HG03571 (cell line): ENCODE data around the gene ABCF1.
"Not testable (repeated sequence)": the region's sequence is repeated elsewhere in the genome, so short reads cannot be mapped to it uniquely, and the experiment has no call there.

Experiments used
- ATAC-seq: cut with Tn5 transposase; IDR thresholded peaks from one replicate; pipeline ENCODE4 v1.9.1; 2021; ENCODE audit not compliant: unreplicated experiment

Gene ABCF1

DNA sequence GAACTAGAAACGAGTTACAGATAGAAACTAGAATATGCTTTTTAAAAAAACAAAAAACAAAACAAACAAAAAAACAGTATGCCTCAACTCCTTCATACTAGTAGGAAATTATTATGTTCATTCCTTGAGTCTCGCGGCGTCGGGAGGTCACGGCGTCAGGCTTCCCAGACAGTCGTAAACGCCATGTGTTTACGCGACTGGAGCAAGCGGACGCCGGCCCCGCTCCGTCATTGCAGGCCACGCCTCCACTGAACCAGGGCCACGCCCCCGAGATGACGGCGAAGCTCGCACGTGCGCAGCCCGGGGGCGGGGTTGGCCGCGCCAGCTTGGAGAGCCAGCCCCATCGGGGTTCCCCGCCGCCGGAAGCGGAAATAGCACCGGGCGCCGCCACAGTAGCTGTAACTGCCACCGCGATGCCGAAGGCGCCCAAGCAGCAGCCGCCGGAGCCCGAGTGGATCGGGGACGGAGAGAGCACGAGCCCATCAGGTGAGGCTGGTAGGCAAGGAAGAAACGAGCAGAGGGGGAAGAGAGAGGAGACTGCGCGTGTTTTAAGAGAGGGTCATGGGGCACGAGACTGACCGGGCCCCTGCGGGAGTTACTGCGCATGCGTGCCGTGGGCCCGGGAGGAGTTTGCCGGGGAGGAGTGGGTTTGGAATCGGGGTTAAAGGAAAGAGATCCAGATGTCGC, at the start of gene ABCF1:
Gene ABCF1 (plus strand): TSS at position 368 of the 687 bp plus-strand sequence. CDS start 46 bp downstream, at position 414.
- peak; percentile 85 for ATAC-seq

DNA sequence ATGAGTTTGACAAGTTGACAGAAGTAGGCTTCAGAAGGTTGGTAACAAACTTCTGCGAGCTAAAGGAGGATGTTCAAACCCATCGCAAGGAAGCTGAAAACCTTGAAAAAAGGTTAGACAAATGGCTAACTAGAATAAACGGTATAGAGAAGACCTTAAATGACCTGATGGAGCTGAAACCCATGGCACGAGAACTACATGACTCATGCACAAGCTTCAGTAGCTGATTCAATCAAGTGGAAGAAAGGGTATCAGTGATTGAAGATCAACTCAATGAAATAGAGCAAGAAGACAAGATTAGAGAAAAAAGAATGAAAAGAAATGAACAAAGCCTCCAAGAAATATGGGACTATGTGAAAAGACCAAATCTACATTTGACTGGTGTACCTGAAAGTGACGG, 49.3 kb upstream of the ABCF1 start:
- not testable (repeated sequence) for ATAC-seq

DNA sequence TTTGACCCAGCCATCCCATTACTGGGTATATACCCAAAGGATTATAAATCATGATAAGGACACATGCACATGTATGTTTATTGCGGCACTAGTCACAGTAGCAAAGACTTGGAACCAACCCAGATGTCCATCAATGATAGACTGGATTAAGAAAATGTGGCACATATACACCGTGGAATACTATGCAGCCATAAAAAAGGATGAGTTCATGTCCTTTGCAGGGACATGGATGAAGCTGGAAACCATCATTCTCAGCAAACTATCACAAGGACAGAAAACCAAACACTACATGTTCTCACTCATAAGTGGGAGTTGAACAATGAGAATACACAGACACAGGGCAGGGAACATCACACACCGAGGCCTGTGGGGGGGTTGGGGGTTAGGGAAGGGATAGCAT, 44.8 kb upstream of the ABCF1 start:
- not testable (repeated sequence) for ATAC-seq

DNA sequence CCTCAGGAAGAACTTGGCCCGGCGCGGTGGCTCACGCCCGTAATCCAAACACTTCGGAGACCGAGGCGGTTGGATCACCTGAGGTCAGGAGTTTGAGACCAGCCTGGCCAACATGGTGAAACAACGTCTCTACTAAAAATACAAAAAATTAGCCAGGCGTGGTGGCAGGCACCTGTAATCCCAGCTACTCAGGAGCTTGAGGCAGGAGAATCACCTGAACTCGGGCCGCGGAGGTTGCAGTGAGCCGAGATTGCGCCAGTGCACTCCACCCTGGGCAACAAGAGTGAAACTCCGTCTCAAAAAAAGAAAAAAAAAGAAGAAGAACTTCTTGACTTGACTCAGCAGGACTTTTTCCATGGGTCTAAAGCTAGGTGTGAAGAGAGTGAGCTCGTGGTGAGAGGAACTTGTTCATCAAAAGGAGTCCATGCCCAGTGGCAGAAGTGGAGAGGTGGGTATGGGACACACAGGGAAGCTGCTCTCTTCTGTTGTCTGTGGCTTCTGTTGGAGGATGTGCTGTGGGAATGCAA, 41.8 kb upstream of the ABCF1 start:
- ATAC-seq: not testable (repeated sequence)

DNA sequence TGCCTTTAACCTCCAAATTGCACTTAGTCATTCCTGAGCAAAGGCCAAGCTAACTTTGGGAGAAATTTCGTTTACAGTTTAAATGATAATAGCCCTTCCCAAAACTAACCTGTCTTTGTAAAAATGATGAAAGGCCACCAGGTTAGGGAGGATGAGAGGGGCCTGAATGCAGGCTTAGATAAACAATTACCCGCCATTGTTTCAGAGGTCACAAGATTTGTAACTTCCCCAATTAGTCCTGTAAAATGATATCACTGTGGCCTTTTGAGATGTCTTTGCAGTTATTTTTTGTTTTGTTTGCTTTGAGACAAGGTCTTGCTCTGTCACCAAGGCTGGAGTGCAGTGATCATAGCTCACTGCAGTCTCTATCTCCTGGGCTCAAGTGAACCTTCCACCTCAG, 41.2 kb upstream of the ABCF1 start:
- no peak for ATAC-seq

DNA sequence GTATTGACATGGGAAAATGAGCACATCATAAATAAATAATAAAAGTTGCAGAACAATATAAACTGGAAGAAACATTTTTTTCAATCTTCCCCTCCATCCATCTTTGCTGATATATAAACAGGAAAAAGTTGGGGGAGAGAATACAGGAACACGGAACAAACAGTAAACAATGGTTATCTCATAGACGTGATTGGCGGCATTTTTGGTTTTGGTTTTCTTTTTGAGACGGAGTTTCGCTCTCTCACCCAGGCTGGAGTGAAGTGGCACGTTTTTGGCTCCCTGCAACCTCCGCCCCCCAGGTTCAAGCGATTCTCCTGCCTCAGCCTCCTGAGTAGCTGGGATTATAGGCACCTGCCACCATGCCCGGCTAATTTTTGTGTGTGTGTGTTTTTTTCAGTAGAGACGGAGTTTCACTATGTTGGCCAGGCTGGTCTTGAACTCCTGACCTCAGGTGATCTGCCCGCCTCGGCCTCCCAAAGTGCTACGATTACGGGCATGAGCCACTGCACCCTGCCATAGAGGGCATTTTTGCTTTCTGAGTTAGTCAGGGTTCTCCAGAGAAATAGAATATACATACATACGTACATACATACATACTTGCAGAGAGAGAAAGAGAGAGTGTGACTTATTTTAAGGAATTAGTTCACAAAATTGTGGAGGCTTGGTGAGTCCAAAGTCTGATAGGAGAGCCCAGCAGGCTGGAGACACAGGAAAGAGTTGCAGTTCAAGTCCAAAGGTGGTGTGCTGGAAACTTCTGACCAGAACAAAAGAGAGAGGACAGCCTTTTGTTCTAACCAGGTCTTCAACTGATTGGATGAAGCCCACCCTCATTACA, 37.6 kb upstream of the ABCF1 start:
- ATAC-seq: no peak

DNA sequence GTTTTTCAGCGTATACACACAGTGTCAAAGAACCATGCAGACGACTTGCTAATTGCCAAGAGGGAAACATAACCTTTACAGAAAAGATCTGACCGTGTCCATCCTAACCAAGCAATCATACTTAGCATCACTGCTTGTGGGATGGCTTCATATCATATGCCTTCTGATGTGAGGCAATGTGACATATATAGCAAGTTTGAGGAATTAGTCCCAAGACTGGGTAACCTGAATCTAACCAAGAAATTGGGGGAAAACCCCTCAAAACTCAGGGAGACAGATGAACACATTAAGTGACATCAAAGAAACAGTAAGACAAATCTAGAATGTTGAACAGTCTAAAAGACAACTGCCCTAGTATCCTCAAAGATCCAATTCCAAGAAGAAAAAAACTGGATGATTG, 33.3 kb upstream of the ABCF1 start:
- no peak for ATAC-seq

DNA sequence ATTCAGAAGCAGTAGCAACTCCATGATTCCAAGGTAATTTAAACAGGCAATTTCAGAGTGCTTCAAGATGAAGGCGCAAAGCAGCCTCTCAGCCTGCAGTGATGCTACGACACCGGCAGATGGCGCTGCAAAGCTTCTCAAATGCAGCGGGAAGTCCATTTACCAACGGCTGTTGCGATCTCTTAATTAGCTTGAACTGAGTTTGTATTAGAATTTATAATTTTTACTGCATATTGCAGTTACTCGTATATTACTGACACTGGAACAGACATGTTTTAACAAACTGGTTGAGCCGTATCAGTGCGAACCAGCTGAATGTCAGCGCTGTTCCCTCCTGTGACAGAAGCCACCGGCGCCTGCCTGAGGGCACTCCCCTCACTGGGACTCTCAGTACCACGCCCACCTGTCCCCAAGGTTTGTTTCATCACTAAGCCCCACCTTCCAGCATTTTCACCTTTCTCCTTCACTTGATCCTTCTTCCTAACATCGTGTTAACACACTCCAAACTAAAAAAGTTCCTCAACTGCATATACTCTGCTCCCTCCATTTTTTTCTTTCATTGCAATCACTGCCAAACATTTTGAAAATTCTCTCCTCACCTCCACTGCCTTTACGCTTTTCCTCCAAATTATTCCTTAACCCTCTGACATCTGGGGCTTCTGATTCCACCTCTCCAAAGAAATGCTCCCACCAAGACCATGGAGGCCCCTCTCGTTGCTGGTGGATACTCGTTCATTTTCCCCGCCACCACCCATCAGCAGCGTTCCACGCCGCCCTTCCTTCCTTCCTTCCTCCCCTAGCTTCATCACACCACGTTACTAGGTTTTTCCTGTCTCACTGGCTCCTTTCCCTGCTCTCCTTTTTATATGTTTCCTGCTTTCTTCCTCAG, 29.5 kb upstream of the ABCF1 start:
- no peak for ATAC-seq

DNA sequence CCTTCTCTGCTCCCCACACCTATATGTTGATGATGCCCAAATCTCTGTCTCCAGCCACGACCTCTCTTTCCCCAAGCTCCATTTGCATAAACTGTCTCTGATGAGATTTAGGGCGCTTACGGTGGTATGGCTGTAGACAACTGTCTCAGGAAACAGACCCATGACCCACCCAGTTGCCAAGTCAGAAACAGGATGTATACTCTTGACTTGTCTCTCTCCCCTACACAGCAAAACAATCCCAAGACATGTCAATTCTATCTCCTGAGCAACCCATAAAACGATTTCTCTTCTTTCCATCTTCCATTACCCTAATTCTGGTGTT, 28.9 kb upstream of the ABCF1 start:
- ATAC-seq: no peak

DNA sequence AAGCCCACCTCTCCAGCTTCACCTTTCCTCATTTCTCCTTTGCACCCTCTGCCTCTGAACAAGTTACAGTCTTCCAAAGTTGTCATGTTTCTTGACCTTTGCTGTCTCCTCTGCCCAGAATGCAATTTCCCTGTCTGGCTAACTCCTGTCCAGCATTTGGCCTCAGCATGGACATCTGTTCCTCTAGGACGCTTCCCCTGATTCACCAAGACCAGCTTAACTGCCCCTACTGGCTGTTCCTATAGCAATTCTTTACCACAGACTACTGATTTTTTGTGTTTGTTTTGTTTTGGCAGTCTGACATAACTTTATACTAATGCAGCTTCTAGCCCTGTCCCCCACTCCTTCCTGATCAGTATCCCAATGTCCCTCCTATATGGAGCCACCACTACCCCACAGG, 28.3 kb upstream of the ABCF1 start:
- ATAC-seq: no peak

DNA sequence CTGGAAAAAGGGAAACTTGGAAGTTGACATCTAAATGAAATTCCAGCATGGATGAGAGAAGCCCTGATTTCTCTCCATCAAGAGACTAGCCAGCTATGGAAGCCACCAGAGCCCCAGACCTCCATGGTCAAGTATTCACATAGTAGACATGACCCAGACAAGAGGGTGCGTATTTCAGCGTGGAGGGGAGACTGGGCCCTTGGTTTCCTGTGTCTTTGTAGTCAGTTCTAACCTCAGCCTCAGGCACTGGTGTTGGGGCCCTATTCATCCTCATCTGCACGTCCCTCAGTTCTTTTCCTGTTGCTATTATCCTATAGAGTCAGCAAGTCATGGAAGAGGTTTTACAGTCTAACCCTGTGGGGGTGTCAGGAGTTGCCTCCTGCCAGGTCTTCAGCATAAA, 27.4 kb upstream of the ABCF1 start:
- no peak for ATAC-seq

DNA sequence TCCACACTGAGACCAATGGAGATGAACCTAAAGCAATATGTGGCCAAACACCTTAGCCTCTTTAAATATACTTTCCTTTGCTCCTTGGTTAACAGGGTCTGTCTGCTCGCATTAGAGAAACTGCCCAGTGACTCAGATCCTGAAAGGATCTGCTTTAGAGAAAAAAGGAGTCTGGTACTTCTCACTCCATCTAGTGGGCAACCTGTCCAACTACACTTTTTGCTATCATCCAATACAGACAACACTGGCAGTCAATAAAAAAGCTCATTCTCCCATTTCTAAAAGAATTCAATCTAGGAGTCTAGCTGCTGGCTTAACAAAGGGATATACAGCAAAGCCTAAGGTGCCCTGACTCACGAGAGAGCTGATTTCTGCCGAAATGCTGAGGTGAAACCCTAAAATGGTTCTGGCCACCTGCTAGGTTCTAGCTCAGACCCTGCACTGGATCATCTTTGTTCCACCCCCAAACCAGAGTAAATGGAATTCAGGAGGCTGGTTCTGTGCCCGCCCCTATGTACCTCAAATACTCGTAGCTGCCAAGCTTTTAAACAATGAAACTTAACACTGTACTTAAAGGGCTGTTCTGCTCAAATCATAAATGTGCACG, 26.5 kb upstream of the ABCF1 start:
- ATAC-seq: no peak

DNA sequence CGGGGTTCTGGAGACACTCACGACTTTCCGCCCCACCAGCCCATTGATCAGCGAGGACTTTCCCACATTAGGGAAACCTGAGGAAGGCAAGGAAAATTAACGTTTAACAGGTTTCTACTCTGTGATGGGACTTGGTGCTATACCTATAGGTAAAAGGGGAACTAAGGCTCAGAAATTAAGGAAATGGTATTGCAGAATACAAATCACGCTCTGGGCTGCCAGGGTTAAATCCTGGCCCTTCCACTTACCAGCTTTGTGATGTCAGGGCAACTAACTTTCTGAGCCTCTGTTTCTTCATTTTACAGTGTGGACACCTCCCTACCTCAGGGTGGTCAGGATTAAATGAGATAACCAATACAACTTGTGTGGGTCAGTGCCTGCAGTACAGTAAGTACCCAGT, 23.8 kb upstream of the ABCF1 start:
- ATAC-seq: no peak

DNA sequence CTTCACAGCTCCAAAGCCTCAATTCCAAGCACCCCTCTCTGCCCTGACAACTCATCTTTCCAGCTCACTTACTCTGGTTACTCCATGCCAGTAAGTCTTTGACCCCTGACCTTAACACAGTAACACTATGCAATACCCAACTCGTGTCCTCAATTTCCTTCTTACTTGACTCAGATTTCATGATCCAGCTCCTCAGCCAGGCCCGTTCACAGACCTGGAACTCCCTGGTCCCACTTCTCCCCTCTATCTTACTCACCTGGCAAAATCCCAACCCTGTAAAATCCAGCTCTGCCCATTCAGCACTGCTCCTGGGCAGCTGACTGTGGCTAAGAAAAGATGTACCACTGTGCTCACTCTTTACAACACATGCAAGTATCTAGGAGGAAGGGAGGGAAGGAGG, 22.9 kb upstream of the ABCF1 start:
- ATAC-seq: no peak

DNA sequence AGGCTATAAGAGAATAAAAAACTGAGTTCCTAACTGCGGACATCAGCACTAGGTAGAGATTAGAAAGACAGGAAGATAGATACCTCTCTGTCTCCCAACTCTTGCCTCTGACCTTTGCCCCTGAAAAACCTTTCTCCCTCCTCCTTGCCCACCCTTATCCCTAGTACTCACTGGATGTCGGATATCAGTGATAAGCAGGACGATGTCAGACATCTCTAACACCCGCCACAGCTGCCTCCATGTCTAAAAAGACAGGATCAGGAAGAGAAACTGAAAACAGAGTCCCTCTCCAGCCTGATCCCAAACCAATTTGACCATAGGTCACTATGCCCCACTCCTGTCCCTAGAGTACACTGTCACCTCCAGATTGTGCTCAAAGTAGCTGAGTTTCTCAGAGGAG, 16.8 kb upstream of the ABCF1 start:
- no peak for ATAC-seq

DNA sequence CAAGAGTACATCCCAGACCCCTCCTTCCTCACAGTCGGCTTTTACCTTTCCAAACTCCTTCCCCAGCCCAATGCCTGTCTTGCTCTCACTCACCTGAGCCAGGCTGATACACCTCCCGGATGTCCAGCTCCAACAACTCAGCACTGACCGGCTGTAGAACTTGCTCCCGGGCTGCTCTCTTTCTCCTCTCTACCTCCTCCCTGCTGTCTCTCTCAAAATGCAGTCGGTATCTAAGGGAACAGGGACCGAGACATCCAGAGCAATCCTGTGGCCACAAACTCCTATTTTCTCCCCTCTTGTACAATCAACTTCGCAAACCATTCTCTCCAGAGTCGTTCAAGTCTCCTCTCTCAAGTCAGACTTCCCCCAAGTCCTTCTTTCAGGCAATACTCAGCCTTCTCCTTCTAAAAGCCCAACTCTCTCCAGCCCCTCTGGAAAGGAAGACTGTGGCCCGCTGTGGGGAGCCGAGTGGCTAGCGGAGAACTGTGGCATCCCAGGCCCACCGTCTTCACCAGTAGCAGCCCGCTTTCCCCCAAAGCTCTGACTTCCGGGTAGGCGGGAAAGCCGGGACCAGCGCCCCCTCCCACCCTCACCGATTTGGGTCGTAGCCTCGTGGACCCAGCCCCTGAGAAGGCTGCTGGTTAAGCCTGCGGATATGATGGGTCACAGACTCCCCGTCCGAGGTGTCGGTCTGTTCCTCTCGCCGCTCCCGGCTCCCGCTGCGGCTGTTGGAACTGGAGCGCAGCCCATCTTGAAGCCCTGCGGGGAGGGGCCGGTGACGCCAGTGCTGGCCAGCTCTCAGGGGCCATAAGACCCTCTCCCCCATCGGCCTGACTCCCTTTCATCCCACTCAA, 16.1 kb upstream of the ABCF1 start:
- ATAC-seq: no peak

DNA sequence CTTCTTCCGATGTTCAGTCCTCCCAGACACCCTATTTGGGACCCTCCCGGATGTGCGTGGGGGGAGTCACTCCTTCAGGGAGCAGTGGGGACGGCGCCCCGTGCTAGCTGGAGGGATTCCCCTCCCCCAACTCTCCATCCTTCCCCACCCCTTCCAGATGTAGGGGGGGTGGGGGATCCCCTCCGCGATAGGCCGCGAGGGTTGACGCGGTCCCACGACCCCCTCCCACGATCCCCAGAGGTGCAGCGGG, 15.5 kb upstream of the ABCF1 start:
- ATAC-seq: no peak

DNA sequence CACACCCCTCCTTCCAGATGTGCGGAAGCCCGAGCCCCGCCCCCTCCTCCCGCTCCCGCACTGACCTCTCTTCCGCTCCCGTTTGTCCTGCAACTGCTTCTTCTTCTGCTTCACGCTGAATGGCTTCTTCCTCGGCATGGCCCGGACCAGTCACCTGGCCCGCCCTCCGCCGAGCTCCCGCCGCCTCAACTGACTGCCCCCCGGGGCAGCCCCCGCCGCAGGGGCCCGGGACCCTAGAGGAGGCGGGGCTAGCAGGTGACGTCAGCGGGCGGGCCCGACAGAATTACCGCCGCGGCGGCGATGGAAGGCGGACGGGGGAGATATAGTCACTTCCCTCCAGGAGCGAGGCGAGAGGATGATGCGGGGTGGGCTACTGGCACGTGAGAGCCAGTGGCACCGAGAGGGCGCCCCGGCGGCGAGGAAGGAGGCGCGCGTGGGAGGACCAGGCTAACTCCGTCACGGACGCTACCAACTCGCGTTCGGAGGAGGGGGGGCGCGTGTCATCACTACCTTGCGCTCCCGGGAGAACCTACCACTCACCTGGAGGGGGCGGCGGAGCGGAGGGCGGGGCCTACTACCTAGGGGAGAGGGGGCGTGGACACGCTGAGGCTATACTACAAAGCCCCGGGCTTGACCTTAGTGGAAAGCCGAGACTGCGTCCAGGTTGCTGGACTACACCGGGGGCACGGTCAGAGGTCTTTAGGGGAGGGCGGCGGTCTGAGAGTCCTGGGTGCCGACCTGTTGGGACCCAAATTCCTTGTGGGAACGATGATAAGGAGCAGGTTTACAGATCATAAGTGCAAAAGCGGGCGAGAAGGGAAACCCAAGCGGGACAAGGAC, 15.0 kb upstream of the ABCF1 start, which contains the start of gene GNL1:
Gene GNL1 (minus strand): TSS at position 424 of the 840 bp plus-strand sequence. CDS start 286 bp downstream, at position 138.
- peak; percentile 69 for ATAC-seq
